GM19324 (cell line): ENCODE measurements around the gene STAB2.

ENCODE experiments used
- ATAC-seq: cut with Tn5 transposase; IDR thresholded peaks from one replicate; pipeline ENCODE4 v1.9.1; 2021; ENCODE audit warnings: mild to moderate bottlenecking, moderate library complexity; ENCODE audit not compliant: unreplicated experiment, low FRiP score

The STAB2 gene

DNA sequence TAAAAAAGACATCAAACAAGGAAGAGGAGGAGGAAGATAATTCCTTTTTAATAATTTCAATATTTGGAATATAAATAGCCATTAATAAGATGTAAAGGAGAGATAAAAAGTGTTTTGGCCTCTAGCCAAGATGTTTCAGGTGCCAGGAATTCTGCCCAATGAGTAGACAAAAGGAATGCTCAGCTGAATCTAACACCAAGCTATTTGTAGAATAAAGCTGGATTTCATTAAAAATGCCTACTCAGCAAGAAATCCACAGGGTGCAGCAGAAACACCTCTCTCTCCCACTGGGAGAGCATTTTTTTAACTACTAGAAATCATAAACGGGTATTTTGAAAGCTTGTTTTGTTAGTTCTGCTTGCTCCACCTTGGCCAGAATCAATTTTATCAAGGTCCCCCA lies 4.1 kb upstream of the STAB2 start:
- no peak for ATAC-seq

DNA sequence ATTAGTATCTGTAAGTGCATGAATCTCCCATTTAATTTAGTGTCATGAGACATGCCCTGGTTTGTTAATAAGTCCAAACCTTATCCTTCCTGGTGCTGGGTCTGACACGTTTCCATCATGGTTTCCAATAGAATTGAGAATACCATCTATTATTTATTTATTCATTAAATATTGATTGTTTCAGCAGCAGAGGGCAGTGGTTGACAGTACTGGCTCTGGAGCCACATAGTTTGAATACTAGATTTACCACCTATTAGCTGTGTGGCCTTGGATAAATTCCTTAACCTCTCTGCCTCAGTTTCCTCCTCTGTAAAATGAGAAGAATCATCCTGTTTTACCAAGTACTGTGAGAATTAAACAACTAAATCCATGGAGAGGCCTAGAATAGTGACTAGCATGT lies 941 bp upstream of the STAB2 start:
- no peak for ATAC-seq

DNA sequence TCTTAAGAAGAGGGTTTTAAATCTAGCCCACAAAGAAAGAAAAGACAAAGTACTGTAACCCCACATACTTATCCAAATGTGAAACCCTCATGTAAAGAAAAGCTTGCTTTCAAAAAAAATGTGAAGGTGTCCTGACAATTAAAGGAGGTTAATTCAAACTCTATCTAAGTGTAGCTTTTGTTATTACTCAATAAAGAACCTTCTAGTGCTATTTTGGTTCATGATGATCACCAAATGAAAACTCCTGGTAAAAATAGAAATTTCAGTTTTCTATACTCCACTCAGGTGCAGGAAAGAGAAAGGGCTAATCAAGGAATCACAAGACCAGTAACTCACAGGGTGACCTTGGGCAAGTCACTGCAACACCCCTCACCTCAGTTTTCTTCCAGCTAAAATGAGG lies 1.6 kb downstream of the STAB2 start:
- ATAC-seq, result no peak

DNA sequence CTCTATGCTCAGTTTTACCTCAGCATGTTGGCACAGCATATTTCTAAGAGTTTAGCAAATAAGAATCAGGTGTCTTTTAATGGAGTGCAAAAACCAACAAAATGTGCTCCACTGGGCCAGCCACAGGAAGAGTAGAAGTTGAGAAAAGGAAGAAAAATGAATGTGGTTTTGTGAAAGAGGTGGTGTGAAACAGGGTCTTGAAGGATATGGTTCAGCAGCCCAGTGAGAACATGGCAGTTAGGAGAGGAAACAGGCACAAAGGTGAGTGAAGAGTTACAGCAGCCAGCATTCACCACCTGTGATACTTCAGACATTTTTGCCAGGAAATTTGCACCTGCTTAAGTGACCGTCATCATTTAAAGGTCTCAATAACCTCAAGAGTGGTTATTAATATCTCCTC lies 2.4 kb downstream of the STAB2 start:
- ATAC-seq, result no peak

DNA sequence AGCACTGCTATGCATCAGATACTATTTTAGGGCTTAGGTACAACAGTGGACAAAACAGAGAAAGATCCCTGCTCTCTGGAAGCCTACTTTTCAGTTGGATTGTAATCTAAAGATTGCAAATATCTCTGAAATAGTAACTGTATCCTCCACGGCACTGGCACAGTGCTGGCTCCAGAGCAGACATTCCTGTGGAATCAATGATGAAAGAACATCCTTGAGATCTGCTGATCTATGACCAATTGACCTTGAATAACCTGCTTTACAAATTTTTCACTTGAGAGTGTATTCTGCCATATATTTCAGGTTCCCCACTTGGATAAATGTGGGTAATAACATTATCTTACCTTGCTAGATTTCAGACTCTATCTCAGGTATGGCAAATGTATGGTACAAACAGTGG lies 3.2 kb downstream of the STAB2 start:
- ATAC-seq, result no peak

DNA sequence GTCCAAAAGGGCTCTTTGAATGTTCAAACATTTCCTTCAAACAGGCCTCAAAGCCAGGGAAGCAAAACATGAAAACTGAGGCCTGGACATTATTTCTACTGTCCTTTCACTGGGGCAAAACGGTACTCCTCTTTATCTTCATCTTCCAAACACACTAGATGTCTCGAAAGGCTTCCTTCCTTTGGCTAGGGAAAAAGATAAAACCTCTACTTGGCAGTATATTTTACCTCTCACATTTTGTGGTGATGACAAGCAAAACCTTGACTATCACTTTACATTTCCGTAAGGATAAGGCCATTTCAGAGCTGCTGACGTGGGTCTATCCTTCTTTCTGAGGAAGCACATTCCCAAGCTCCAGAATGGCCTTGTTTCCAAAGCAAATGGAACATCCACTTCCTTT lies 9.9 kb downstream of the STAB2 start:
- ATAC-seq, result no peak

DNA sequence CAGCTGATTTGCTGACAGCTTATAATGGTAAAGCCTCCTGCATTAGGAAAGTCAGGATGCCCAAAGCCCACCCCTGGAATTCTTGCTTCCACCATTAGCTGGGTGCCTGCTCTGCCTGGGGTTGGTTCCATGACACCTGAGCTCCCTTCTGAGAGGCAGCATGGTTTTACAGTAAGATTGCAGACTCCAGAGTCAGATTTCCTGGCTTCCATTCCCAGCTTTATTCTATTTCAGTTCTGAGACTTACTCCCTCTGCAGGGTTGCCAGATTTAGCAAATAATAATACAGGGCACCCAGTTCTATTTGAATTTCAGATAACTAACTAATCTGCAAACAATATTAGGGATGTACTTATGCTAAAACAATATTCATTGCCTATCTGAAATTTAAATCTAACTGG lies 12.2 kb downstream of the STAB2 start:
- no peak for ATAC-seq

DNA sequence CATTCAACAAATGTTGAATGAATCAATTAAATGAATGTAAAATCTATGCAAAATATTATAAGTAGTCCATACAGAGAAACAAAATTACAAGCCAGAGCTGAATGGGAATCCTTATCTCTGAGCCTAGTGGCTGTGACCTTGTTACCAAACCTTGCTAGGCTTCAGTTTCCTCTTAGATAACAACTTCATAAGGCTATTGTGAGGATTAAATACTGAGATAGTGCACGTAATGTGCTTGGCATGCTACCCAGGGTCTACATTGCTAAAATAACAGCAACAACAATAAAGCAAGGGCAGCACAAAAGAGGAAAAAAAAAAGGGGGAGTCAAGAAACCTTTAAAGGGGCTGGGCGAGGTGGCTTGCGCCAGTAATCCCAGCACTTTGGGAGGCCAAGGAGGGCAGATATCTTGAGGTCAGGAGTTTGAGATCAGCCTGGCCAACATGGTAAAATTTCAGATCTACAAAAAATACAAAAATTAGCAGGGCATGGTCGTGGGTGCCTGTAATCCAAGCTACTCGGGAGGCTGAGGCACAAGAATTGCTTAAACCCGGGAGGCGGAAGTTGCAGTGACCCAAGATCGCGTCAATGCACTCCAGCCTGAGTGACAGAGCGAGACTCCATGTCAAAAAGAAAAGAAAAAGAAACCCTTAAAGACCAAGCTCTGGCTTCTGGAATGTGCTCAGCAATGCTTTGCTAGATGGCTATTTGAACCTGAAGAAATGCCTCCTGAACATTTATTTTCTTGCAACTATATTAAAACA lies 14.1 kb downstream of the STAB2 start:
- no peak for ATAC-seq

DNA sequence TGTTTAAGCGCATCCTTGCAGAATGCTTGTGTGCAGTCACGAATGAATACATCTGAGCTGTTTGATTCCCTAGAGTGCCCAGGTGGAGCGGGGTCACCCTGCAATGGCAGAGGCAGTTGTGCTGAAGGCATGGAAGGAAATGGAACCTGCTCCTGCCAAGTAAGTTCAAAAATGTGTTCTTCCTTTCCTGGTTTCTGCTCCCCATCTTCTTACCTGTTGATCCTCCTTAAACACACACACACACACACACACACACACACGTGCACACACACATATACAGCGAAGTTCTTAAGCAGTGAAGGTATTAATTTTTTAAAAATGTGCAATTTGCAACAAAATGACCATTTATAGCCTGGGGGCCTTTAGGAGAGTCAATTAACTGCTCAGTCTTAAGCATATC lies 33.3 kb downstream of the STAB2 start:
- no peak for ATAC-seq

DNA sequence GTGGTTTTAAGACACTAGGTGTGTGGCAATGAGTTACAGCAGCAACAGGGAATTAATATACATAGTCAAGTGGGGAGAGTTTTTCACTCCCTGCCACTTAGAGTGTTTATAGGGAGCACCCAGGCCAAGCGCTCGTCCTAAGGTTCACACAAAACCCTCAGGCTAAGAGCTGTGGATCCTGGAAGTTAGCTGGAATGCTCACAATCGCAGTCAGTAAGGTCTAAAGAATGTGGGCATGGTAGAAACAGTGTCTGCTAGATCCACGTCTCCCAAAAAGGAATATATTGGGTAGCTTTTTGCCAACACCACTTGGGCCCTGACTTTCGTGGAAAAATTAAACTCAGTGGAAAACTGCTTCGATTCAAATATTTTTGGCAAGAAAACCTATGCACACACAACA lies 36.6 kb downstream of the STAB2 start:
- no peak for ATAC-seq

DNA sequence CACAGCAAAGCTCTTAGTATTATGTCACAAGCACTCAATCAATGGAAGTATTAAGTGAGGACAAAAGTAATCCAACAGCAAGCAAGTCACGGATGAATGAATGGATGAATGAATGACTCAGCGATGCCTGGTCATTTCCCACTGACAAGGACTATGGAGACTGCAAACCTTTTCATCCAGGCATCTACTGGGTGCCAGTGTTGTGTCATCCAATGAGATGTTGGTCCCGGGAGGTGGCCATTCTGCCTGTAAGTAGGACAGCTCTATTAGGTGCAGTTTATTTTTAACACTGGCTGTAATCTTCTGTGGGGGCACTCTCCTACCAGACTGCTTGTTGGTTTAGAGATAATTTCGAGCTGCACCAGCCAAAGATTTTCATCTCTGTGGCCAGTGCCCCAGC lies 39.4 kb downstream of the STAB2 start:
- no peak for ATAC-seq

DNA sequence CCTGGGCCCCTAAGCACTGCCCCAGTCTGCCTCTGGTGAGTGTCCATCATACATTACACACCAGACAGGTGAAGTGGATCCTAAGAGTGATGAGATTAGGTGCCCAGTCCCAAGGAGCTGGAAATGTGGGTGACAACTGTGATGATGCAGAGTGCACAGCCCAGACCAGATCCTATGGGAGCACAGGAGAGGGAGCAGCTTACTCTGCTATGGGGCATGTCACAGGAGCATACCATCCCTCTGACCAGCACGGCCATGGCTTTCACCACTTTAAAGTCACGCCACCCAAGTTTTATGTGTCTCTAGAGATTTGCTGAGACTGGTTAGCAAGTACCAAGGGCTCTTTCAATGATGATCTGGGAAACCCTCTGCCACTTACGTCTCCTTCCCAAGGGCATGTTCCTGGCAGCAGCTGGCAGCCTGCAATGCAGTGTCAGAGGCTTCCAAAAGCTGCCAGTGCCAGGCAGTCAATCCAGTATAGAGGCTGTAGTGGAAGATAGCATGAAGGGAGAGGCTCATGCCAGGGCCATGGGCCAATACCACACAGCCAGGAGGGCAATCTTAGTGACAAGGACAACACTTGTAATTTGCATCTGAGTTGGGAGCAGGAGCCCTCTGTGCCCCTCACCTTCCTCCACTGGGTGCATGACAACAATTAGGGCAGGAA lies 40.2 kb downstream of the STAB2 start:
- no peak for ATAC-seq

DNA sequence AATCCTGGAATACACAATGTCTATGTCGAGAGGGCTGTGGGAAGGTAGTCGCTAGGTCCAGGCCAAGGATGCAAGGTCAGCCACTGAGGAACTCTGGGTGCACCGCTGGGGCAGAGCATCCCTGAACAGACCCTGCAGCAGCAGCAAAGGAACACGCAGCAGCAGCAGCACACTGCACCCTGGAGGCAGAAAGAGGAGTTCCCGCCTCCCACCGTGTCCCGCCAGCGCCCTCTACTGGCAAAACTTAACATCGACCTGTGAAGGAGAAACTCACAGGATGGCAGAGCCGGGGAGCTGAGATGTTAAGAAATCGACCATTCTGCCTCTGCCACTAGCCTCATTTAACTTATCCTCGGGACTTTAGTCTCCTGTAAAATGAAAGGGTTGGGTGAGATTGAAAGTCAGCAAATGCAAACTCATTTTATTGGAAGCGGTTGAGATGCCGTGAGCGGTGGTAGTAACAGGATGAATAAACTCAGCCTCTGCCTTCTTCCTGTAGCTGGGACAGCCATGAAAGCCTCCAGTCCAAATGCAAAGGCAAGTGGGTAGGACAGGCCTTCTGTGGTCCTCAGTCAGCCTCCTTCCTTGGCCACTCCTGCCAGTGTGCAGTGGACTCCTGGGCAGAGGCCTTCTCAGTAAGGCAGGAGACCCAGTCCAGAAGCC lies 45.6 kb downstream of the STAB2 start:
- ATAC-seq, result no peak

DNA sequence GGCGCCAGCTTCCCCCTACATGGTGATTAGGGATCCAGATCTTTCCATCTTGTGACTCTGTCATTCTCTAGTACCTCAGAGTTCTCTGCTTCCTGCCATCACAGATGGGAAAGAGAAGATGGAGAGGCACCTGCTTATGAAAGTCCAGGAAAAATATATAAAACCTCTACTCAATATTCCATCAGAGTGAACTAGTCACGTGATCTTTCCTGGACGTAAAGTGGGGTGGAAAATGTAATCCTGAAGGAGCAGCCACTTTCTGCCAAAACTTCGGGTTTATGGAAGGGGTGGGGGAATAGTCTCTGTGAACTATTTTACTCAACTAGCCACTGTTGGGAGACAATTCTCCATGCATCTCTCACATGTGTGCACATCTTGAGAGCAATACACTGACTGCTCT lies 47.7 kb downstream of the STAB2 start:
- ATAC-seq, result no peak

DNA sequence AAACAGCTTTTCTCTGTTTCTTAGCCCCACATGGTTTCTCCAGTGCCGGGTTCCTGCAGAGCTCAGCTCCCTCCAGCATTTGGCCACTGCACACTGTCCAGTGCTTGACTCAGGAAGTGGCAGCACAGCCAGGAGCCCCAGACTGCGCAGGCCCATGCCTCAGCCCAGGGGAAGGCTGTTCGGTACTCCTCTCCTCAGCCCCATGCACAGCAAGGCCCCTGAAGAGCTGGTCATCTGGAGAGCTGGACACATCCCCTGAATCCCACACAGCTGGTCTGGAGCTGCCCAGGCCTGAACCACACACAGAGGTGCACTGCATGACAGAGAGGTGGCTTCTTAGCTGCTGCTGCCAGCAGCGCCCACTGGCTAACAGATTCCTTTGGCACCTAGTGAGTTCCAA lies 48.3 kb downstream of the STAB2 start:
- ATAC-seq, result no peak

DNA sequence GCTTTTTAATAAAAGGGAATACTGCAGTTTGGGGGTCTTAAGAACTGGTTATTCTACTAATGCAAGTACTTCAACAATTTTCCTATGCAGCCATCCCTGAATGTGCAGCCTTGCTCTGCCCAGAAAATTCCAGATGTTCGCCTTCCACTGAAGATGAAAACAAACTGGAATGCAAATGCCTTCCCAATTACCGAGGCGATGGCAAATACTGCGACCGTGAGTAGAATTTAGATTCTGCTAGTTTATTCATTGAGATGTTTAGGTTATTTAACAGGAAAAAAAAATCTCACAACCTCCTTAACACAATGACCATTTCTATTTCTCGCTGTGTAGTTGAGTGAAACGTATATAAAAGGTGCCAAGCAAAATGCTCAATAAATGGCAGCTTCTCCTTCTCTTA lies 49.9 kb downstream of the STAB2 start:
- ATAC-seq, result no peak

DNA sequence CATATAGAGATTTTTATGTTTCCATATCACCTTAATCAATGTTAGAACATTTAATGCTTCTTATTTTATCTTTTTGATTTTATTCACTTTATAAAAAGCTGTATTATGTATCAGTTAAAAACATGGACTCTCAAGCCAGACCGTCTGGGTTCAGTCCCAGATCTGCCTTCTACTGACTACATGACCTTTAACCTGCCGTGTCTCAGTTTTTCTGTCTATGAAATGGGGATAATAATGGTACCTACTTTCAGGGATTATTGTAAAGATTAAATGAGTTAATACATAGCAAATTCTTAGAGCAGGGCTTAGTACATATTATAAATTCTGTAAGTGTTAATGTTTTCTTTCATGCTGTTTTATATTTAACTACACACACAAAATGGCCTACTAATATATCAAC lies 50.4 kb downstream of the STAB2 start:
- no peak for ATAC-seq

DNA sequence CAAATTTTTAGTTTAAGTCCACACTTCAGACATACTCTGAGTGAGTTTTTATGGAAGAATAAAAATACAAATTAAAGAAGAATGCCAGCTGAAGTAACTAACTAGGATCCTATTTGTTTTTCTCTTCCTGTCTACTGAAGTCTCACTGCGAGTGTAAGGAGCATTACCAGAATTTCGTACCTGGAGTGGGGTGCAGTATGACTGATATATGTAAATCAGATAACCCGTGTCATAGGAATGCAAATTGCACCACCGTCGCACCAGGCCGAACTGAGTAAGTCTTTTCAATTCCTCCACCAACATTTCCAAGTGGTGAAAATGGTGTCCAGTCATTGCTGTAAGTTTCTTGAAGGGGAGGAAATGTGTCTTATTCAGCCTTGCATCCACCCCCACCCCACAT lies 52.9 kb downstream of the STAB2 start:
- no peak for ATAC-seq

DNA sequence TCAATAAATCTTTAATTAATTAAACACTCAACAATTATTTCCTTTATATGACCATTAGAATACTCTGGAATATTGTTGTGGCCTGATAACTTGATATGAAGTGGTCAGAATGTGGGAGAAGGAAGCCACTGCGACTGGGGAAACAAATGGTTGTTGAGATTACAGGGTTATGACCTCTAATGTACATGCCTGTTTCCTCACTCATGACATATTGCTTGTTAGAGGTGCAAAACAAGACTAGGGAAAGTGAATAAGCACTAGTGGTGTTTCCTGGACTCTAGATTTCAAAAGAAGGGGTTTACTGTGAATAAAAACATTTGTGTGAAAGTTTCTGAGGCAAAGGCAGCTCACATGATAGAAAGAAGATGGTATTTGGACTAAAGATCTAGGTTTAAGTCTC lies 53.3 kb downstream of the STAB2 start:
- no peak for ATAC-seq

DNA sequence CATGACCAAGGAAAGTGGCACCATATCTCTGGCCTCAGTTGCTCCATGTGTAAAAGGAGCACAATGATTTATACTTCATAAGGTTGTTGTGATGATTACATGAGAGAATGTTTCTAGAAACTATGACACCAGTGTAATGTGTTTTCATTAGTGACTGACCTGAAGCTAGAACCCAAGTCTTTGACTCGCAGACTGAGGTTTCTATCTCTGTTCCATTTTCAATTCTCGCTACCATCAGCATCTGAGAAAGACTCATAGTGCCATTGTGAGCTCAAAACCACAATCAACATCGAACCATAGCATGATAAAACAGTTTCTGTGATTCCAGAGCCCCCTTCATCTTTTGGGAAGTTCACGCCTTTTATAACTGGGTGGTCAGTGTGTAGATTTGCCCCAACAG lies 53.8 kb downstream of the STAB2 start:
- ATAC-seq, result no peak

DNA sequence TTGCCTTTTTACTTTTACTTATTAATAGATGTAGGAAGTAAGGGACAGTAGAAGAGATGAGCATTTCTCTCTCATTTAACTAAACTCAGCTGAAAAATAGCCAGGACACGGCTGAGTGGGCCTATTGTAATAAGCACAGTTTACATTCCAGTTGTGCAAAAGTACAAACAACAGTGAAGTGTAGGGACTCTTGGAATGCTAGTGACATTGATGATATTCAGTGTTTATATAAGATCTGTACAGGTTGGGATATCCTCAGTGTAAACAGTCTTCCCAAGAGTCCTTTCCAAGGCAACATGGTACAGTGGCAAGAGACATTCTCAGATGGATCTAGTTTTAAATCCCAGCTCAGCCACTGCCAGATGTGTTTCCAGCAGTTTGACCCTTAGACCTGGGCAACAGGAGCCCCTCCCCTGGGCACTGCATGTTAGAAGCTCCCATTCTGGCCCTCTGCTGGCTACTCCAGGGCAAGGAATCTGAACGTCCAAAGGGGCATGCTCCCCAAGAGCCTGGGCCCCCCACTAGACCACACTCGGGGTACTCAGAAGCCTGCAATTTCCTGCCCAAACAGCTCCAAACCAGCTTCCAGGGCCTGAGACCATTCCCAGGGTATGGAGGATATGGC lies 55.3 kb downstream of the STAB2 start:
- ATAC-seq, result no peak

DNA sequence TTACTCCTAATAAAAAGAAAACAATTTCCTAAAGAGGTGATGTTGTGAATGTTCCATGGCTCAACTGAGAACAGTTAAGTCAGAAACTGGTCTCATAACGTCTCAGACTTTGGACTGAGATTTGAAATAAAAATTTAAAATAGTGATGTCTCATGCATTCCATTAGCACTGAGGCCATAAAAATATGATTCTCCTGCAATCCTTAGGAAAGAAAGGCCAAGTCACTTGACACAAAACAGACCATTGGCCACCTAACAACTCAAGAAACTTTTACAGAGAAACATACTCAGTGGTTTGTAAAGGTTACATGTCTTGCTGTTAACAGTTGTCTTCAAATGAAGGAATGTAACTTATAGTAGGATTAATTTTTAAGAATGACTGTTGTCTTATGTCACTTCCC lies 58.1 kb downstream of the STAB2 start:
- ATAC-seq, result no peak
